H1 (cell line): ENCODE data around the gene SCYL2. TPM values are rescaled to one million over a fixed set of nuclear protein-coding genes. Genes with fewer than 3 reads are reported as not detected.

Experiments
- CTCF ChIA-PET: fragments of 300-600 bp; sonication (Branson Sonifier 250); formaldehyde crosslinking; loops from one replicate; lab custom pipeline; 2021; ENCODE audit not compliant: partially characterized antibody; lab: Charles Lee
- POLR2A ChIA-PET: fragments of 300-600 bp; sonication (Branson Sonifier 250); formaldehyde crosslinking; loops from one replicate; lab custom pipeline; 2021; ENCODE audit warnings: inconsistent platforms; ENCODE audit not compliant: partially characterized antibody; lab: Charles Lee
- DNase-seq, 2 experiments: peaks; one replicate each; pipeline versions ENCODE4 v3.0.0 to v3.0.0-alpha.2; 2010 to 2022; ENCODE audit warnings: low spot score in 2 of 2, low read depth in 1 of 2, mixed read lengths in 1 of 2
- FAIRE-seq: peaks from 2 replicates; lab custom pipeline; 2011; peaks lifted over from hg19 to GRCh38; lab: Jason Lieb, UNC
- H2AFZ ChIP-seq: 2 replicates; pipeline ENCODE4 v1.8.1; 2012; ENCODE audit warnings: low read length, inconsistent platforms
- H2AK5ac ChIP-seq: 2 replicates; pipeline ENCODE4 v1.6.1; 2013; ENCODE audit warnings: low read depth, low read length
- H2BK120ac ChIP-seq: replicated peaks from 2 replicates; pipeline ENCODE3; 2013; ENCODE audit warnings: low read depth, low read length, inconsistent platforms
- H2BK12ac ChIP-seq: 2 replicates; pipeline ENCODE4 v1.6.1; 2013; ENCODE audit warnings: low read depth, low read length
- H2BK15ac ChIP-seq: 2 replicates; pipeline ENCODE4 v1.6.1; 2013; ENCODE audit warnings: low read length
- H2BK20ac ChIP-seq: 2 replicates; pipeline ENCODE4 v1.6.1; 2013; ENCODE audit warnings: low read length
- H2BK5ac ChIP-seq: 2 replicates; pipeline ENCODE4 v1.6.1; 2013; ENCODE audit warnings: low read depth, low read length
- H3K14ac ChIP-seq: 2 replicates; pipeline ENCODE4 v1.6.1; 2013; ENCODE audit warnings: inconsistent platforms; ENCODE audit not compliant: insufficient read length
- H3K18ac ChIP-seq: 2 replicates; pipeline ENCODE4 v1.6.1; 2013; ENCODE audit warnings: low read length; ENCODE audit errors: extremely low read depth
- H3K23ac ChIP-seq: 2 replicates; pipeline ENCODE4 v1.6.1; 2013; ENCODE audit warnings: inconsistent platforms; ENCODE audit not compliant: insufficient read length
- H3K23me2 ChIP-seq: 2 replicates; pipeline ENCODE4 v1.6.1; 2013; ENCODE audit warnings: low read depth, low read length
- H3K27ac ChIP-seq: 2 replicates; pipeline ENCODE4 v1.6.1; 2011; ENCODE audit warnings: low read depth, low read length, inconsistent platforms
- H3K27me3 ChIP-seq, 4 experiments: replicated peaks in 1 of 4; 1 replicate in 1 of 4; 2 replicates in 3 of 4; pipeline versions ENCODE4 v1.6.1 to v1.8.1; 2011 to 2013; ENCODE audit warnings: low read length in 3 of 4, mild to moderate bottlenecking in 3 of 4, inconsistent platforms in 2 of 4, mixed read lengths in 2 of 4, moderate library complexity in 1 of 4; ENCODE audit not compliant: control insufficient read depth in 3 of 4, insufficient read depth in 3 of 4; ENCODE audit errors: extremely low read depth in 1 of 4
- H3K36me3 ChIP-seq, 4 experiments: 2 replicates each; pipeline versions ENCODE4 v1.6.1 to v1.8.1; 2011 to 2013; ENCODE audit warnings: mild to moderate bottlenecking in 4 of 4, low read length in 3 of 4, moderate library complexity in 2 of 4, control low read depth in 1 of 4, inconsistent platforms in 1 of 4; ENCODE audit not compliant: insufficient read depth in 4 of 4, control insufficient read depth in 2 of 4
- H3K4ac ChIP-seq: replicated peaks from 2 replicates; pipeline ENCODE3; 2013; ENCODE audit warnings: low read length, low read depth, mixed read lengths, inconsistent platforms; ENCODE audit not compliant: insufficient read length
- H3K4me1 ChIP-seq, 4 experiments: replicated peaks in 1 of 4; 1 replicate in 1 of 4; 2 replicates in 3 of 4; pipeline versions ENCODE4 v1.6.1 to v1.8.1; 2011 to 2013; ENCODE audit warnings: low read length in 3 of 4, inconsistent platforms in 2 of 4, mixed read lengths in 1 of 4; ENCODE audit not compliant: insufficient read depth in 4 of 4, control insufficient read depth in 3 of 4
- H3K4me2 ChIP-seq, 2 experiments: 2 replicates each; pipeline versions ENCODE4 v1.6.1 to v1.8.1; 2011 to 2013; ENCODE audit warnings: low read depth in 2 of 2, low read length in 2 of 2, control low read depth in 1 of 2, inconsistent platforms in 1 of 2, mild to moderate bottlenecking in 1 of 2; ENCODE audit not compliant: insufficient read depth in 1 of 2
- H3K4me3 ChIP-seq, 4 experiments: fragments of 200-600, 300-600 bp in 1 of 4; sonication (generic), shearing (Covaris generic), sonication (Bioruptor Twin) in 1 of 4; 2 replicates each; pipeline versions ENCODE4 v1.5.1 to v1.8.1; 2011 to 2016; ENCODE audit warnings: low read length in 4 of 4, low read depth in 3 of 4, control low read depth in 2 of 4, inconsistent platforms in 2 of 4, mild to moderate bottlenecking in 2 of 4, mixed read lengths in 1 of 4, moderate library complexity in 1 of 4; ENCODE audit not compliant: insufficient read depth in 2 of 4; ENCODE audit errors: extremely low read depth in 1 of 4
- H3K56ac ChIP-seq: replicated peaks from 2 replicates; pipeline ENCODE3; 2013; ENCODE audit warnings: low read depth, mild to moderate bottlenecking, mixed read lengths, low read length, inconsistent platforms; ENCODE audit not compliant: insufficient read length
- H3K79me1 ChIP-seq: 2 replicates; pipeline ENCODE4 v1.6.1; 2013; ENCODE audit warnings: low read depth, low read length, control low read depth
- H3K79me2 ChIP-seq, 2 experiments: 2 replicates each; pipeline versions ENCODE4 v1.6.1 to v1.8.1; 2012 to 2013; ENCODE audit warnings: low read length in 2 of 2, mild to moderate bottlenecking in 2 of 2, inconsistent platforms in 1 of 2; ENCODE audit not compliant: insufficient read depth in 2 of 2, control insufficient read depth in 1 of 2
- H3K9ac ChIP-seq, 4 experiments: replicated peaks in 1 of 4; 1 replicate in 1 of 4; 2 replicates in 3 of 4; pipeline versions ENCODE4 v1.6.1 to v1.8.1; 2011 to 2013; ENCODE audit warnings: low read depth in 3 of 4, low read length in 3 of 4, control low read depth in 2 of 4, mild to moderate bottlenecking in 2 of 4, moderate library complexity in 2 of 4, inconsistent platforms in 1 of 4; ENCODE audit errors: extremely low read depth in 1 of 4
- H3K9me3 ChIP-seq, 2 experiments: 2 replicates each; pipeline versions ENCODE4 v1.6.1 to v1.8.1; 2012 to 2013; ENCODE audit warnings: mild to moderate bottlenecking in 2 of 2, moderate library complexity in 2 of 2, control low read depth in 1 of 2, inconsistent platforms in 1 of 2, low read depth in 1 of 2, low read length in 1 of 2, mixed read lengths in 1 of 2; ENCODE audit not compliant: insufficient read depth in 2 of 2
- H4K20me1 ChIP-seq, 2 experiments: replicated peaks in 1 of 2; 2 replicates each; pipeline versions ENCODE3 to v1.8.1; 2011 to 2013; ENCODE audit warnings: inconsistent platforms in 2 of 2, low read length in 2 of 2, mild to moderate bottlenecking in 1 of 2; ENCODE audit not compliant: insufficient read depth in 2 of 2, control insufficient read depth in 1 of 2
- H4K5ac ChIP-seq: 2 replicates; pipeline ENCODE4 v1.6.1; 2013; ENCODE audit warnings: low read length, low read depth, mixed read lengths, inconsistent platforms; ENCODE audit not compliant: insufficient read length
- H4K8ac ChIP-seq: 2 replicates; pipeline ENCODE4 v1.8.0; 2013; ENCODE audit warnings: mild to moderate bottlenecking, moderate library complexity, low read length, inconsistent platforms; ENCODE audit not compliant: insufficient read depth; ENCODE audit errors: extremely low read depth
- H4K91ac ChIP-seq: replicated peaks from 2 replicates; pipeline ENCODE3; 2013; ENCODE audit warnings: low read length, mixed read lengths, inconsistent platforms; ENCODE audit not compliant: insufficient read length
- ATF3 ChIP-seq: IDR thresholded peaks from 2 replicates; pipeline ENCODE4 v1.6.1; 2011; ENCODE audit warnings: low read depth, mild to moderate bottlenecking, low read length; ENCODE audit not compliant: insufficient read depth
- CBX8 ChIP-seq: fragments of 300-800, 300-1000 bp; sonication (generic); IDR thresholded peaks from 2 replicates; pipeline ENCODE4 v1.7.1; 2016; ENCODE audit warnings: low read depth, low read length, borderline replicate concordance
- EZH2 ChIP-seq: fragments of 200-600 bp; sonication (generic); IDR thresholded peaks from 2 replicates; pipeline ENCODE4 v1.7.1; 2012; ENCODE audit warnings: low read depth, mild to moderate bottlenecking, moderate library complexity, low read length, inconsistent platforms; ENCODE audit not compliant: severe bottlenecking
- POLR2AphosphoS5 ChIP-seq: IDR thresholded peaks from 2 replicates; pipeline ENCODE4 v1.6.1; 2011; ENCODE audit warnings: low read depth, low read length
- RNF2 ChIP-seq: fragments of 200-900, 300-1000 bp; sonication (generic); IDR thresholded peaks from 2 replicates; pipeline ENCODE4 v1.7.1; 2016; ENCODE audit warnings: borderline replicate concordance, low read depth, mild to moderate bottlenecking, antibody characterized with exemption, low read length; ENCODE audit not compliant: poor library complexity, severe bottlenecking; ENCODE audit errors: missing control alignments
- WGBS, 2 experiments: shearing (Covaris generic) in 1 of 2; methylation state at CpG; one replicate each; pipeline versions ENCODE4 v1.1.6 to v1.1.7; 2013 to 2015; ENCODE audit warnings: low lambda C conversion rate in 2 of 2, mixed read lengths in 2 of 2, inconsistent platforms in 1 of 2, low coverage in 1 of 2, missing lambda C conversion rate in 1 of 2; ENCODE audit not compliant: insufficient replicate concordance in 2 of 2, insufficient coverage in 1 of 2, insufficient read length in 1 of 2; ENCODE audit errors: extremely low coverage in 1 of 2, missing lambda C conversion rate in 1 of 2; 5-methylcytosine and 5-hydroxymethylcytosine counted together
- polyA plus RNA-seq, 7 experiments: library from polyadenylated mRNA; depleted of rRNA in 3 of 7; stranded (reverse) in 5 of 7; unstranded in 2 of 7; fragments of >200 nt in 5 of 7; fragments of 200-250 nt in 2 of 7; gene quantifications; 1 replicate in 5 of 7; 2 replicates in 1 of 7; 4 replicates in 1 of 7; pipeline versions ENCODE4 v1.2.1 to v1.2.3, GENCODE V29; 2011 to 2013; ENCODE audit warnings: missing spikeins in 2 of 7, mixed read lengths in 2 of 7
- total RNA-seq: library from RNA; stranded (reverse); fragmentation: NEBNext Ultra II Directional; extraction: Animal tissue kit (Norgen Biotek cat#: 25700); gene quantifications from 2 replicates; pipeline ENCODE4 v1.2.1, GENCODE V29; 2021

SCYL2 gene
- total and polyA plus RNA-seq, 2 of the 8 experiments (the other 6 are each of a cell fraction or from before 2014, with no cell fraction given) = 8.9 to 48.7 TPM

GRCh38 chr12:100317371-100317770, 50.4 kb downstream of the SCYL2 start:
- TF ChIP-seq EZH2 (no peak), ATF3 (no peak), CBX8 (no peak), RNF2 (no peak), POLR2AphosphoS5 (no peak)
- POLR2A ChIA-PET = no interaction called here
- Histone ChIP-seq H3K23ac (no peak overlapping the region), H2BK20ac (no peak overlapping the region), H3K79me1 (no peaks in the 10 kb centered on the region), H3K27ac (no peak overlapping the region), H4K20me1 (no peaks in the 10 kb centered on the region), H4K8ac (no peak overlapping the region), H3K4me3 (no peak overlapping the region), H3K9me3 (no peaks in the 10 kb centered on the region), H2AK5ac (no peak overlapping the region), H3K23me2 (no peaks in the 10 kb centered on the region; the same call in 1 of the 2 replicates), H3K4me2 (no peak overlapping the region), H3K56ac (no peak overlapping the region), H3K79me2 (no peaks in the 10 kb centered on the region), H2AFZ (no peak overlapping the region), H3K36me3 (peaks cover 0 to 43% (median 9%) of the 10 kb centered on the region in 4 experiments; a peak in 6 of 8 replicates), H3K18ac (no peak overlapping the region), H4K5ac (no peak overlapping the region), H3K9ac (no peak overlapping the region), H2BK15ac (no peak overlapping the region), H3K4me1 (no peaks in the 10 kb centered on the region), H2BK120ac (no peak overlapping the region), H2BK12ac (no peak overlapping the region), H3K27me3 (no peaks in the 10 kb centered on the region), H2BK5ac (no peak overlapping the region), H3K14ac (no peak overlapping the region), H3K4ac (no peak overlapping the region), H4K91ac (no peak overlapping the region)
- 93% methylated on average over 2 of the region's 2 CpGs; no CpG with 5 or more reads in 1 of the 2 experiments for WGBS, 2 experiments
- DNase-seq (no peak), FAIRE-seq (no peak)
- CTCF ChIA-PET = interaction anchor here (2.0 kb wide), 1 partner anchor 10 kb away, joined by 5 read pairs; no protein-coding TSS in a partner anchor
